ENCODE results near the gene SRSF9. TPM values are rescaled to one million over a fixed set of nuclear protein-coding genes. Genes with fewer than 3 reads are reported as not detected.

Gene SRSF9
- total RNA-seq, 1 experiment from 2014 or later = 302 TPM

DNA sequence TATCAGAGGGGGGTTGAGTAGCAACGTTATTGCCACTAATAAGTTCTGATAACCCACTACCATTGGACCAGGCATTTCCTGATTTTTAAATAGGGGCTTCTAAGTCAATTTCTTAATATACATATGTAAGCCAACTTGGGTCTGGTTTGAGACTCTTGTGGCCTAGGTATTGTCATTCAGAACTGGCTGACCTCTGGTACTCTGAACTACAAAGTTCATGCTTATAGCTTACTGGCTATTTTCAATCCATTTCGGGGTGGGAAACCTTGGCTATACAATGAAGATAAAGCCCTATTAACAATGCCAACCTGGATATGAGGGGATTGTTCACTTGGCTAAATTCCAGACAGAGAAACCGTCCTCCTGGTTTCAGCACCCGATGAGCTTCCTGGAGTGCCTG lies 35.0 kb upstream of the SRSF9 start:
- no CpG with 5 or more reads among the region's 4 CpGs for WGBS (ENCODE audit: extremely low coverage, insufficient read length, low lambda C conversion rate)
- H2AK5ac ChIP-seq (ENCODE audit: insufficient read length, low read length) = no peak overlapping the region
- H3K36me3 Mint-ChIP-seq (ENCODE audit: insufficient read depth in 1 of 3, low read depth in 3 of 3) = peaks cover 18 to 54% (median 48%) of the 10 kb centered on the region in 3 experiments; a peak in 6 of 7 replicates

More for the DNA sequence above, 35.0 kb upstream of the SRSF9 start:
- H4K20me1 ChIP-seq (ENCODE audit: control insufficient read depth, insufficient read depth, insufficient read length) = no peaks in the 10 kb centered on the region
- H3T11ph ChIP-seq (ENCODE audit: low read length) = no peak overlapping the region
- H2AFZ ChIP-seq (ENCODE audit: low read length) = no peak overlapping the region
- TF ChIP-seq, protein P1, sequence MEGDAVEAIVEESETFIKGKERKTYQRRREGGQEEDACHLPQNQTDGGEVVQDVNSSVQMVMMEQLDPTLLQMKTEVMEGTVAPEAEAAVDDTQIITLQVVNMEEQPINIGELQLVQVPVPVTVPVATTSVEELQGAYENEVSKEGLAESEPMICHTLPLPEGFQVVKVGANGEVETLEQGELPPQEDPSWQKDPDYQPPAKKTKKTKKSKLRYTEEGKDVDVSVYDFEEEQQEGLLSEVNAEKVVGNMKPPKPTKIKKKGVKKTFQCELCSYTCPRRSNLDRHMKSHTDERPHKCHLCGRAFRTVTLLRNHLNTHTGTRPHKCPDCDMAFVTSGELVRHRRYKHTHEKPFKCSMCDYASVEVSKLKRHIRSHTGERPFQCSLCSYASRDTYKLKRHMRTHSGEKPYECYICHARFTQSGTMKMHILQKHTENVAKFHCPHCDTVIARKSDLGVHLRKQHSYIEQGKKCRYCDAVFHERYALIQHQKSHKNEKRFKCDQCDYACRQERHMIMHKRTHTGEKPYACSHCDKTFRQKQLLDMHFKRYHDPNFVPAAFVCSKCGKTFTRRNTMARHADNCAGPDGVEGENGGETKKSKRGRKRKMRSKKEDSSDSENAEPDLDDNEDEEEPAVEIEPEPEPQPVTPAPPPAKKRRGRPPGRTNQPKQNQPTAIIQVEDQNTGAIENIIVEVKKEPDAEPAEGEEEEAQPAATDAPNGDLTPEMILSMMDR (conservative IDR thresholded peaks at IDR 0.05) = no peak
- Mint-ChIP-seq H3K4me3 (peak overlapping the region in 1 of 2 experiments; percentile 48; a peak in 2 of 5 replicates), H3K27me3 (ENCODE audit: low read depth) (no peaks in the 10 kb centered on the region), H3K27ac (peak overlapping the region; percentile 73 to 87 (median 74); a peak in 5 of 7 replicates), H3K4me1 (peaks cover 13 to 14% of the 10 kb centered on the region in 2 experiments), H3K9me3 (no peaks in the 10 kb centered on the region)
- no peak overlapping the region for H2BK120ac ChIP-seq (ENCODE audit: low read depth, low read length, poor library complexity, severe bottlenecking)
- no peaks in the 10 kb centered on the region for H3K79me1 ChIP-seq (ENCODE audit: insufficient read depth, low read depth, low read length, poor library complexity, severe bottlenecking)
- peaks cover 4% of the 10 kb centered on the region; the same call in 1 of the 2 replicates for H3K4me1 ChIP-seq (ENCODE audit: insufficient read depth, low read length)
- H2BK5ac ChIP-seq (ENCODE audit: insufficient read length, low read length) = no peak overlapping the region
- no peak overlapping the region for H3K4ac ChIP-seq (ENCODE audit: low read depth, low read length)
- no peak overlapping the region for H3K23ac ChIP-seq (ENCODE audit: insufficient read length, low read depth, low read length)
- no peak overlapping the region for H4K91ac ChIP-seq (ENCODE audit: insufficient read length, low read depth, low read length)
- no peak overlapping the region for H3K27ac ChIP-seq (ENCODE audit: insufficient read length, low read depth, low read length)
- no peak overlapping the region for H2BK12ac ChIP-seq (ENCODE audit: insufficient read length, low read depth, low read length)
- no peaks in the 10 kb centered on the region for H3K79me2 ChIP-seq (ENCODE audit: insufficient read depth, low read length)
- H2BK20ac ChIP-seq (ENCODE audit: low read depth, low read length, poor library complexity, severe bottlenecking) = no peak overlapping the region
- DNase-seq = no peak
- no peak overlapping the region for H3K14ac ChIP-seq (ENCODE audit: insufficient read depth, low read length)
- H3K9ac ChIP-seq (ENCODE audit: extremely low read depth, insufficient read length, low read length) = no peak overlapping the region
- no peak overlapping the region for H3K56ac ChIP-seq (ENCODE audit: insufficient read length, low read depth, low read length)
- H3K23me2 ChIP-seq (ENCODE audit: insufficient read length, low read depth, low read length, poor library complexity, severe bottlenecking) = no peaks in the 10 kb centered on the region
- H2BK15ac ChIP-seq (ENCODE audit: low read depth, low read length) = no peak overlapping the region
- H4K8ac ChIP-seq (replicated peaks; ENCODE audit: insufficient read length, low read depth, low read length) = no peak overlapping the region
- H3K4me2 ChIP-seq (ENCODE audit: insufficient read depth, insufficient read length, low read length) = peak overlapping the region; percentile 0
- no peaks in the 10 kb centered on the region for H3K9me3 ChIP-seq (ENCODE audit: control insufficient read depth, low read depth, low read length)
- no peak overlapping the region for H4K5ac ChIP-seq (ENCODE audit: insufficient read length, low read depth, low read length)
- H3K18ac ChIP-seq (ENCODE audit: insufficient read length, low read depth, low read length) = no peak overlapping the region
- H3K27me3 ChIP-seq (ENCODE audit: insufficient read depth, low read length) = no peaks in the 10 kb centered on the region

Data from H9 (cell line).